Colon (tissue), 2 donors: ENCODE results near the gene IL5RA.

Source experiments
- FAIRE-seq: peaks from 2 replicates; lab custom pipeline; 2012; peaks lifted over from hg19 to GRCh38; lab: Jason Lieb, UNC
- donor health status: control.
- donor health status: control.

IL5RA gene, protein sequence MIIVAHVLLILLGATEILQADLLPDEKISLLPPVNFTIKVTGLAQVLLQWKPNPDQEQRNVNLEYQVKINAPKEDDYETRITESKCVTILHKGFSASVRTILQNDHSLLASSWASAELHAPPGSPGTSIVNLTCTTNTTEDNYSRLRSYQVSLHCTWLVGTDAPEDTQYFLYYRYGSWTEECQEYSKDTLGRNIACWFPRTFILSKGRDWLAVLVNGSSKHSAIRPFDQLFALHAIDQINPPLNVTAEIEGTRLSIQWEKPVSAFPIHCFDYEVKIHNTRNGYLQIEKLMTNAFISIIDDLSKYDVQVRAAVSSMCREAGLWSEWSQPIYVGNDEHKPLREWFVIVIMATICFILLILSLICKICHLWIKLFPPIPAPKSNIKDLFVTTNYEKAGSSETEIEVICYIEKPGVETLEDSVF

DNA sequence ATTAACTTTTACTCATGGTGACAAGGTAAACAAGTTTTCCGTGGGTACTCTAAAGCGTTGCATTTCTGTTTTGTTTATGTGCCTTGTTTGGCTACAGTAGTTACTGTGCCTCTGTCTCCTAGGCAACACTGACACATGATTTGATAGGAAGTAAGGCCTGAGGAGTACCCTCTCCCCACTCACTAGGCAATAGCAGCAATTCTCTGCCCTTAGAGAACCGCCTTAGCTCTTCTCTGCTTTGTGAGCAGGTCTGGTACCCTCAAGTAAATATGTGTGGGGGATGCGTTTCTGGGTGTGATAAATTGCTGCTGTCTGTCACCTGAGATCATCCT, at the start of gene IL5RA:
Gene IL5RA, minus strand, starts transcription at position 76 of the 332 bp plus-strand sequence. CDS start 5,390 bp downstream, outside the sequence.
- FAIRE-seq: no peak

DNA sequence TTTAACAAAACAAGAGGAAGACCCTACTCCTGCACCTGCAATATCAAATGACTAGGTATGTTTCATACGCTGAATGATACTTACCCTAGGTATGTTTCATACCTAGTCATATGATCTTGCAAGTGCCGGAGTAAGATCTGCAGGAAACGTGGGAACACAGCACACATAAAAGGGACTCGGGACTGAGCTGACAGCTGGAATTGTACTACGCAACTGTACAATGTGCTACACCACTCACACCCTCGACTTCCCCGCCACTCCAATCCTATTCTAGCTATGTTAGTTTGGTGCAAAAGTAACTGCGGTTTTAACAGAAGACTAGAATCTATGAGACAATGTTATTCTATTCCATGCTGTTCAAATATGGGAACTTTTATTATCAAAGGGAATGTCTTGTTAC, 47.3 kb upstream of the IL5RA start:
- no peak for FAIRE-seq

DNA sequence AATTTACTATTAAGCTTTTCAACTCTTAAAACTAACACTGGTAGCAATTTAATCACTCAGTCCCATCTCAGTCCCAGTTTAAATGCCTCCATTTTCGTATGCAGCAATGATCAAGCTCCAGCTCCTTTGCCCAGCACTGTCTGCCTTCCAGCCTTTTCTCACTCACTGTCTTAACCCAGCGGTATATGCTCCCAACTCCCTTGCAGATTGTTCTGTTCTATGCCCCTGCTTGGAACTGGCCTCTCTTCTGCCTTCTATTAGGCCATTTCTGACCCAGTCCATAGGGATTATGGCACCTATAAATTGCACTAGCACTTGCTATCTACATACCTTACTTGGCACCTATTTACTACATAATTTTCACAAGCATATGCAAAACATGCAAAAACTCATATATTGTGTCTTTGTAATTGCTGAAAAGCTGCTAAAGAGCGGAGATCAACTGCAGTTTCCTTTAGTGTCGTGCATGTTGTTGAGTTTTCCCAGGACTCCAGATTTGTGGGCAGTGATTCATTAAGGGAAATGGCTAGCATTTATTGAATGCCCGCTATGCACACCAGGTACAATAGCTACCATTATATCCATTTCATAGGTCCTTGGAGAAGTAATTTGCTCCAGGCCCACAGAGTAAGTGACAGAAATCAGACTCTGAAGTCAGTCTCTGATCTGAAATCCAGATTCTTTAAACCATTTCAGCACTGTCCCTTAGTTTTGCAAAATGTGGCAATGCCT, 44.9 kb upstream of the IL5RA start:
- no peak for FAIRE-seq

DNA sequence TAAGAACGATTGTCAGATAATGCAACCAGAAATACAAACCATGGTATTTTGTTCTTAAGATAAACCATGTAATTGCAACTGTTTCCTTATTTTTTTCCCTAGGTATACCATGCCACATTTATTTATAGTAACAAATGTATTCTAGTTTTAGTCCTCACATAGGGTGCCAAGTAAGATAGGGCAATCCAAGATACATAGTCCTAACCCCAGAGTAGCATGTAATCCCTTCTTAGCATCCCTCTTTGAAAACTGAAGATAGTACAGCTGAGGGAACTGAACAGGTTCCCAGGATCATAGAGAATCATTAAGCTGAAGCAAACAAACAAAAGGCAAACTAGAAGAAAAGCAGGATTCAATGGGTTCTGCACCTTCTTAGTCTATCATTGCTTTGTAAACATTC, 41.3 kb upstream of the IL5RA start:
- no peak for FAIRE-seq

DNA sequence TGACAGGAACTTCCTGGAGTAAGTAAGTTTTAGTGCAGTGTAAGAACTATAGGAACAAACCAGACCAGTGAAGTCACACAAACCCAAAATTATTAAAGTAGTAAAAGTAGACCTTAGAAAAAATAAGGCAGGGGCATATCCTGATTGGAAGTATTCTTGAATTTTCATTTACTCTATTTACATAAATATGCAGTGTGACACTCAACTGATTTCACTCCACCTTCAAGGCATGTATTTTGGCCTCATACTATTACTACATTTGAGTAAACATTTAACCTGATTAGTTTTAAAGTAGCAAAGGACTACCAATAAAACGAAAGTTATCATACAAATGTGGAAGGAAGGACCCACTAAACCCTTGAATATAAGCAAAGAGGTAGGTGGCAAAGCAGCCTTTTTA, 39.4 kb upstream of the IL5RA start:
- no peak for FAIRE-seq

DNA sequence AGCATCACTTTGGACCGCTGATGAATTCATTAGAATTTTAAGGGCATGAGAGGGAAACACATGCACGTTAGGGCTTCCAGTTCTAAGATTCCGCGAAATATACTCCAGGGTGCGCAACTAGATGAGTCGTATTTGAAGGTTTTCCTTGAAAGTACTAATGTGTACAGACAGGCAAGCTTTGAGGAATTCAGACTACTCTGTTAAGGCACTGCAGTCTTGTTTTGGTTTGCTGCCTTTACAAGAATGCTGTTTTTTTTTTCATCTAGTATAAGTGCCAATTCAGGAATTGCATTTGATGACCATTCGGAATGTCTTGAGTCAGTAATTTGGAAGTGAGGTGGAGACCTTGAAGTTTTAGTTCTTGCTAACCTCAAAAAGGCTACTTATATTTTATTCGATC, 35.7 kb upstream of the IL5RA start:
- FAIRE-seq: no peak

DNA sequence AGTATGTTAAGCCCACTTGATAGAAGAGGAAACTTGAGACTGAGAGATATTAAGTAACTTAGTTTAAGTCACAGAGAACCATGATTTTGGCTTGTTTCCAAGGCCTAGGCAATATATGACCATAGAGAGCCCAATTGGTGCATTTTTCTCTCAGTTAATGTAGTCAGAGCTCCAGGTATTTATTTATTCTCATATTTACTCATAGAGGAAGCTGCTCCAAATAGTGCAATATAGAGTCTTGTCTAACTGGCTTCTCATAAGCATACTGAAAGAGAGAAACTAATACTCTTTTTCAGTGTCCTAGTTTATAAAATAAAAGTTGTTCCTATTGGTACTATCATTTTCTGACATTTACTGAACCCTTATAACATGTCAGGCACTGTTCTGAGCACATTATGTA, 31.8 kb upstream of the IL5RA start:
- FAIRE-seq: no peak

DNA sequence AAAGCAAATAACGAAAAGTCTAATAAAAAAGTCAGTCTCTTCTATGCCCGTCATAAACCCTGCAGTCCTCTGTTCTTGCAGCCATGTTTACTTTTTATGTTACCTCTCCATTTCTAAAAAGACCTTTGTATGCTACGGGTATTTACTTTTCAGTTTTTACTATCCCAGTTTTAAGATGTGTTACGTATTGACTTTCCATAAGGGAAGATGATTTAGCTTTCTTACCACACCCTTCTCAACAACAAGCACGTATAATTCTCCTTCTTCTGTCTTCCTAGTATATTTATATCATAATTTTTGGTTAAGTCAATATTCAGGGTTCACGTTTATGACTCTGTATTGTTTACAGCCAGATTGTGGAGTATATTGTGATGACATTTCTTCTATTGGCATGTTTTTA, 27.4 kb upstream of the IL5RA start:
- peak; percentile 65 for FAIRE-seq

DNA sequence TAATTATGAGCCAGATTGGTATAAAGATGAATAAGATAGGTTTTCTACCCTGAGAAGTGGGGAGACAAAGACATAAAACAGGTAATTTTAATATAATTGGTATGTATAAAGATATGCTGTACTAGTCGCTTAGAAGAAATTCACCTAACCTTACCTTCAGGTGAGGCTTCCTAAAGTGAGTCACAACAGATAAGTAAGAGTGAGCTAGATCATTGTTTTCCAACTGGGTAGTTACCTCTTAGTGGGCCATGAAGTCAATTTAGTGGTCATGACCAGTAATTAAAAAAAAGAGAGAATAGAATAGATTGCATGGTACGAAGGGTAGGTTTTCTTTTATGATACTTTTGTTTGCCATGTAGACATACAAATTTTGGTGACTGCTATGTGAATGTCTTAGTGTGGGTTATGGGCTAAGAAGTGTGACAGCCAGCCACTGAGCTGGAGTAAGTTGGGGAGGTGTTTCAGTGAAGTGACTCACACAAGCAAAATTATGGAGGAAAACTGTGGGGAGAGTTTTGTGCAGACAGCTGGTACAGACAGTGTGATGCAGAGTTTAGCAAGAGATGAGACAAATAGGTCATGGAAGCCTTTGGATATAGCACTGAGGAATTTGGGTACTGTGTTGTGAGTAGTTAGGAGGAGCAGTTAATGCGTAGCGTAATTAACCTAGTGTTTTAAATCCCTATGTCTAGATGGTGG, 24.7 kb upstream of the IL5RA start:
- FAIRE-seq: no peak

DNA sequence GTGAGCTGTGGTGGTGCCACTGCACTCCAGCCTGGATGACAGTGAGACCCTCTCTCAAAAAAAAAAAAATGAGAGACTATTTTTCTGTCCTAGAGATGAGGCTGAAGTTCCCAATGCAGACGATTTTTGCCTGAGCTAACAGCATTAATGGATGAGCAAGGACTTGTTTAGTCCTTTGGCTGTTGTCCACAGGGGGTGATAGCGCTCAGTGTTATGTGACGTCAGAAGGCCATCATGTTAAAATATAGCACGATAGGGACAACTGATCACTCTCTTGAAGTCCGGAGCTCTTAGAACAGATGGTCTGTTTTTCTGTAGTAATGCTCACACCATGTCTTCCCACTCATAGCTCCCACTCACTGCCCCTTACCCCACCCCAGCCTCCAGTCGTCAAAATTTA, 23.3 kb upstream of the IL5RA start:
- no peak for FAIRE-seq

DNA sequence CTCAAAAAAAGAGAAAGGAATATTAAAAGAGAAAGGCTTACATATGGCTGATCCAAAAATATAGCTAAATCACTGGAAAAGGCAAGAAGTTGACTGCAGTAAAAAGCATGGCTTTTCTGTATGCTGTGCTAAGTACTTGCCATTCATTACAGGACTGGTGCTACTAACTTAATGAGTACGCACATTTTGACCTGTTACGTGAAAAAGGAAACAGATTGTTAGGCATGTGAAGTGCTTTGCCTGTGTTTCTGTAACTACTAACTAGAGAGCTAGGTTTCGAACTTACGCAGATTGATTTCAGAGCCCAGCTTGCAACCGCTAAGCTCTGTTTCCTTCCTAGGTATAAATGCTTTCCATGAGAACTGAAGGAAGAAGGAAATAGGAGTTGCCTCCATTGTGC, 19.4 kb upstream of the IL5RA start:
- FAIRE-seq: no peak

DNA sequence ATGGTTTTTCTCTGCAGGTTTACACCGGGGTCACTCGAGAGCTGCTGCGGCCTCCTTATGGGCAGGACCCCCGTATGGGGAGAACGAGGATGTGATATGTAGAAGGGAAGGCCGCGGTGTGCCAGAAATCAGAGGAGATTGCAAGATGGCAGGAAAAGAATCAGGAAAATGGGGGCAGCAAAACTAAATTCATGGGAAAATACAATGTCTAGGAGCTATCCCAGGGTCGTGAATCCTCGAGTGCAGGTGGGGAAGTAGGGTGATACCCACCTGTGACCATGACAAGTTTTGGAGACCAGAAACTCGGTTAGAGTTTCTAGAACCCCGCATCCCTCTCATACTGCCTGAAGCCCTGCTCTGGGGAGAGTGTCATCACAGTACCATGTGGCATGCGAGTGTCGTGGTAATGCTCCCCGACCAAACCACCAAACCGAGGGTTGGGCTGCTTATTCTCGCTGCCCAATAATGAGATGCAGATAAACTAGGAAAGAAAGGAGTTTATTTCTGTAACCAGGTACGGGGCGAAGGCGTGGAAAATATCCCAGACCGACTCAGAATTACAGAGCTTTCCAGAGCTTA, 17.3 kb upstream of the IL5RA start:
- no peak for FAIRE-seq

DNA sequence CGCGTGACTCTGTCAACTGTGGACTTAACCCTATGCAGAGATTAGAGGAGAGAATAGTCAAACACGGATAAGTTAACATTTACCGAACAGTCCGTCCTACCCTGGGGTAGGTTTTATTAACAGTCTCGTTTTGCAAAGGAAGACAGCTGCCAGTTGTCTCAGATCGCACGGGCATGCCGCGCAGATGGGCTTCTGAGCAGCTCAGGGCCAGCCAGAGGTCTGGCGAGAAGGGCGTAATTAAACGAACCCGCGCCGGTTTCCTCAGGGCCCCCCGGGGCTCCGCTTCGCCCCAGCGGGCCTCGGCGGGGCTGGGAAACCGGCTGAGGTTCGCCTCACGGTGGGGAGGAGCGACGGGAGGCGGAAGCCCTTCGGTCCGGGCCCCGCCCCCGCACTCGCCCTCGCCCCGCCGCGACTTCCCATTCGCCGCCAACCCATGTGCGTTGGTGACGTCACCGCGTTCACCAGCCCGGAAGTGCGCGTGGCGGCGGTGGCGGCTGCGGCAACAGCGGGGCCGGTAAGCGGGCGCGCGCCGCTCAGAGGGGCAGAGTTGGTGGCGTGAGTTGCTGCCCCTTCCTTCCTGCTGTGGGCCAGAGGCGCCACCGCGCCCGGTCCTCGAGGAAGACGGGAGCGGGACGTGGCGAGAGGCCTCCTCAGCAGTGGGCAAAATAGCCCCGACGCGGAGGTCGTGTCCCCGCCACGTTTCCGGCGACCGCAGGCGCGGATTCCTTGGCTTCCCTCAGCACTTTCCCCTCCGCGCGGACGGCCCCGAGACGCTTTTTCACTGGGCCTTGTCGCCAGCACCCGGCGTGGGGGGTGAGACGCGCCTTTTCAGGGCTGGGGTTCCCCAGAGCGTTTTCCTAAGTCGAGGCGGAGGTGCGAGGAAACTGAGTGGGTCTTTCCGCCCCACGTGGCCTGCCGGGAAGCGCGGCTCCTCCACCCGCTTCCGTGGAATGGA, 16.6 kb upstream of the IL5RA start, which contains the start of gene TRNT1:
Gene TRNT1, plus strand, starts transcription at position 464 of the 955 bp plus-strand sequence. CDS start 2,101 bp downstream, outside the sequence.
- no peak for FAIRE-seq

DNA sequence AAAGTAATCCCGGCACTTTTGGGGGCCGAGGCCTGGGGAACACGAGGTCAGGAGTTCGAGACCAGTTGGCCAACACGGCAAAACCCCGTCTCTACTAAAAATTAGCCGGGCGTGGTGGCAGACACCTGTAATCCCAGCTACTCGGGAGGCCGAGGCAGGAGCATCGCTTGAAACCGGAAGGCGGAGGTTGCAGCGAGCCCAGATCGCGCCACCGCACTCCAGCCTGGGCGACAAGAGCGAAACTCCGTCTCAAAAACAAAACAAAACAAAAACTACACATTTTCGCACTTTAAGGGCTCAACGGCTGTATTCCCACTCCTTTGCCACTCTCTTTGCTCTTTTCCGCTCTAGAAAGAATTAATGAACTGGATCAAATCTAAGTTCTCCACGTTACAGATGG, 15.8 kb upstream of the IL5RA start:
- FAIRE-seq: no peak

DNA sequence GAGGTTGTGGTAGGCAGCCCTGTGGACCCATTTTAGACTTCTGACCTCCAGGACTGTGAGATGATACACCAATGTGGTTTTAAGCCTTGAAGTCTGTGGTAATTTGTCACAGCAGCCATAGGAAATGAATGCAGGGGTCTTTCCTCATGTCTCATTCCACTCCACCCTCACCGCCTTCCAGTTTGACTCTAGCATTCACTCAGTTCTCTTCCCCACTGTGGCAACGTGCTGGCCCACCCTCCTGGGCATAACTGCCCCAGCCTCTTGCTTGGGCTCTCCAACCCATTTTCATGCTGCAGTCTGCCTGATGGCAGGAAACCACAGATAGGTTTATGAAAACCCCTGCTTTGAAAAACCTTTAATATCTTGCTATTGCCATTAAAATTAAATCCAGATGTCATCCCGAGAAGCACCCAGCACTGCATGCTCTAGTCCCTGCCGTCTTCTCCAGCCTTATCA, 9.2 kb upstream of the IL5RA start:
- no peak for FAIRE-seq

DNA sequence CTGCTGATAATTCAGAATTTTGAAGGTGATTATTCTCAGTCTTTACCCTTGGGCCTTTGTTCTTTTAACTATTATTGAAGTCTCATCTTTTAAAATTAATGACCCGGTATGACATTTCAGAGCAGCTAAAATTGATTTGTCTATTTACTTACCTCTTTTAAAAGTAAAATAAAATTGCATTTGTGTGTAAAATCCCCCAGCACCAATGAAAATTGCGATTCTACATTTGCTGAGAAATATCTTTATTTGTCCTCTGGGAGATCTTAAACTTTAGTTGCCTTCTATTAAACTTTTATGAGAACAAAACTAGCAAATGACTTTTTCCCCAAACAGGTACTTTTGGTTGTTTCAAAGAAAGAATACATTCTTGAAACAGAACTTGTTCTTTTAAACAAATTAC, 7.5 kb upstream of the IL5RA start:
- FAIRE-seq: no peak

DNA sequence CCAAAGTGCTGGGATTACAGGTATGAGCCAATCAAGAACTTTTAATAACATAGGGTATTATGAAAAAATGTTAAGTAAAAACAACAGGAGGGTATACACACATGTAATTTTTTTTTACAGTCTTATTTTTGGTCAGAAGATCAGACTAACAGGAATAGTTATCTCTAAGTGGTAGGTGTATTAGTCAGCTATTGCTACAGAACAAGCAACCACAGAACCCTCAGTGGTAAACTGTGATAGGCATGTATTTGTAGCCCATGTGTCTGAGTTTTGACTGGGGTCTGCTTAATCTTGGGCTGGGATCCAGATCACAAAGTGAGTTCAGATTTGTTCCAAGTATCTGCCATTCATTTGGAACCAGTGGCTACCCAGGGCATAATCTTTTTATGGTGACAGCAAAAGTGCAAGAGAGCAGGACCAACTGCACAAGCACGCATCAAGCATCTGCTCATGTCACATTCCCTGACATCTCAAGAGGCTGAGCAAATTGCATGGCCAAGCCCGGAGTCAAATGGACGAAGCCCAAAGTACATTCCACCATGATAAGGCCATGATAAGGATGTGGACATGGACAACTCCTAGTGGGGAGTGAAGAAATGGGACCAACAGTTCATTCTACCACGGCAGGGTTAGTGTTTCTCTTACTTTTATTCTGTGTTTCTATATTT, 3.0 kb upstream of the IL5RA start:
- no peak for FAIRE-seq

DNA sequence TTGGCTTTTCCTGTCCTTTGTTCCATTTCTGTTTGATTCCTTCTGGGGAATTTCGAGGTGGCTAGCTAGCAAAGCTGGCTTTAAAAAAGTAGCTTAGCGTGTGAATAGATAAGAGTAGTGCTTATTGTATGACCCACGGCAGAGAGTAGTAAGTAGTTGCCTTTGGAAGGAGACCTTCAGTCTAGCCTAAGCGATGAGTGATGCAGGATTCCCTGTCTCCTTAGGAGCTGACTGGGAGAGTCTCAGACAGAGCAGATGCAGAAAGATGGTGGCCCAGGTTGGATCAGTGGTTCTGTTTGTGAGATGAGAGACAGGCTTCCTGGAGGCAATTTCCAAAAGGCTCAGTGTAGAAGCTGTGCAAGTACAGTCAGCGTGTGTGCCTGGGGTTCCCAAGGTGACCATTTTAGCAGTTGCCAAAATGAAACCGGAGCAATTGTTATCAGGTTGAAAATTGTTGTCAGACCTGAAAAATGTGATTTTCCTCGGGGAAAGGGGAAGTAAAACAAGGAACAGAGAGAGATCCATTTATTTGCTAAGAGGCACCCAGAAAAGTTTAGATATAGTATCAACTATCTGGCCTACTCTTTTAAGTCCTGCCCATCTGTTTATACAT, 681 bp upstream of the IL5RA start:
- FAIRE-seq: no peak

DNA sequence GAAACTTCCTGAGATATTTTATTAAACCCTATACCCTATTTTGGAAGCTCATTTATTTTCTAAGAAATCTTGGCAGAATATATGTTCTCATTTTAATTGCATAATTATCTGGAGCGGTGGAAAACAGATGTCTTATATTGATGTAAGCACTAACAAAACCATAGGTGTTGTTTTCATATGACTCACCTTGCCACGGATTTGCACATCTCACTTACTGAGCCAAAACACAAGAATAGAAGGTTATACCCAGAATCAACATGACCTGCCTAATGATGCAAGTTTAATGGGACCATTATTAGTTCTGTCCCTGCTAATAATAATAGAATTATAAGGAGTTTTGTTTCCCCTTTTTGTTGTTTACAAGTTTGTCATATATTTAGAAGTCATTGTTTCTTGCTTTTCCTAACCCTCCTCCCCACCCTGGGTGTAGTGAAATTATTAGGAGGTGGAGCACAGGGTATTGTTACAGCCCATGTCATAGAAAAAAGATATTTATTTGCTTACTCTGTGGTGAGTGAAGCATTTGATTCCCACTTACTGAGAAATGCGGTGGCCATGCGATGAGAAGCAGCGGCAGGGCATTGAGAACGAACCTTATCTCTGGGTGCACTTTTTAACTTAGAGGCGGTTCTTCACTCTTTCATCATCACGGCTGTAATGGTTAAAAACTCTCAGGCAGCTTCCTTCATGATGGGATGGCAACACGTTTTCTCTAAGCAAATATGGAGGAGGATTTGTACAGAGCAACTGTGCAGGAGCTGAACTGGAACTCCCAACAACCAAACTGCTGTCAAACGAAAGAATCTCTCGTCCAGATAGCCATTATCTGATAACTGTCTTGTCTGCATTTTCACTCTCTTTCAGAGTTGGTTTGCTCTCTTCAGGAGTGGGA, 521 bp downstream of the IL5RA start:
- FAIRE-seq: no peak
